ENCODE results near the gene TRPM8. TPM values are rescaled to one million over a fixed set of nuclear protein-coding genes. Genes with fewer than 3 reads are reported as not detected.
A peak's percentile ranks its signal among the peaks of the same experiment; 100 is the strongest.

Gene TRPM8
- total RNA-seq, 1 donor from 2014 or later = not detected

GRCh38 chr2:233982421-233983121, 65.4 kb downstream of the TRPM8 start:
- FAIRE-seq (peak; percentile 32), DNase-seq (ENCODE audit: low read depth) (peak; percentile 94)
- Histone ChIP-seq H3K36me3 (ENCODE audit: control insufficient read depth, insufficient read depth, low read length) (no peaks in the 10 kb centered on the region), H3K27me3 (ENCODE audit: control insufficient read depth, insufficient read depth, low read length) (no peaks in the 10 kb centered on the region), H3K4me3 (ENCODE audit: low read depth, low read length) (no peak overlapping the region)
- no peak for TF ChIP-seq CTCF (IDR thresholded peaks at IDR 0.05; ENCODE audit: insufficient read depth, low read length, severe bottlenecking)

- Histone ChIP-seq H3K36me3 (ENCODE audit: control insufficient read depth, insufficient read depth, low read length) (no peaks in the 10 kb centered on the region), H3K27me3 (ENCODE audit: control insufficient read depth, insufficient read depth, low read length) (no peaks in the 10 kb centered on the region), H3K4me3 (ENCODE audit: low read depth, low read length) (no peak overlapping the region)
- FAIRE-seq (no peak), DNase-seq (ENCODE audit: low read depth) (no peak)
- TF ChIP-seq CTCF (IDR thresholded peaks at IDR 0.05; ENCODE audit: insufficient read depth, low read length, severe bottlenecking) = no peak
Observed at GRCh38 chr2:233983445-233983844, 66.3 kb downstream of the TRPM8 start.

DNA sequence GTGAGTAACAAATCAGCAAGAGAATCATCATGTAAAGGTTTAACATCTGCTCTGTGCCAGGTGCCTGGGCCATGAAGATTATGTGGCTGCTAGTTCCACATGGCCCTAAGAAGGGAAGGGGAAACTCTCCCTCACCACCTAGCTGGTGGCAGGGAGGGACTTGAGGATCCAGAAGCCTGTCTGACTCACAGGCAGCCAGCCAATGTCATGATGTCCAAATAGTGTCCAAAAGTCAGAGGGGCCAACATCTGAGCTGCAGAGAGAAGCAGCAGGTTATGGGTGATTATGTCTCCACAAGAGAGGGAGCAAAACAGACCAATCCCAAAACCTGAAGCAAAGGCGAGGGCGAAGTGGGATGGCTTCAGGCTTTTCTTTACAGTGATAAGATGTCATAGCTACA, 71.4 kb downstream of the TRPM8 start:
- TF ChIP-seq CTCF (IDR thresholded peaks at IDR 0.05; ENCODE audit: insufficient read depth, low read length, severe bottlenecking) = no peak
- DNase-seq (ENCODE audit: low read depth) = no peak

DNA sequence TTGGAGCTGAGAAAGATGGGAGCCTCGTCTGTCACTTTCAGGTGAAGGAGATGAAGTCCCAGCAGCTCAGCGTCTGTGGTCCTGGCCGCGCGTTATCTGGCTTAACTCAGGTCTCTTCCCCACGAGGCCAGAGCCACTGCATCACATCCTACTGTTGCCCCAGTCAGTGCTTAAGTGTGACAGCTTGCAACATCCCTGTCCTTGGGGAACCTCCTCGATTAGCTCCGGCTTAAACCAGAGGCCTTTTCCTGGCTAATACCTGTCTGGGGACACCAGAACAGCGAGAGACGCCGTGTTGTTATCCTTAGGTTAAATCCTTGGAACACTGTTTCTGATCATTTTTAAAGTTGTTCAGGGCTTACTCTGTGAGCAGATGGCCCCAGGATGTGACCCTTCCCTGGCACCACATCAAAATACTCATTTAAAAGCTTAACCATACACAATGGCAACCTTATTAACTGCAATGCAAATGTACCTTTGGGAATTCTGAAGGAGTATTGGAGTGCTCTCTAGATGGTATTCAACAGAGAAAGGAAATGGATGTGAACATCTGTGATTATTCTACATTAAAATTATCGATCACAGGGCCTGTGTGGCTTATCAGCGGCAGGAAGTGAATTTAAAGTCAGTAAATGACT, 72.2 kb downstream of the TRPM8 start:
- no peak for DNase-seq (ENCODE audit: low read depth)

More for the DNA sequence above, 71.4 kb downstream of the TRPM8 start:
- FAIRE-seq = no peak
- Histone ChIP-seq H3K36me3 (ENCODE audit: control insufficient read depth, insufficient read depth, low read length) (no peaks in the 10 kb centered on the region), H3K27me3 (ENCODE audit: control insufficient read depth, insufficient read depth, low read length) (peaks cover 3% of the 10 kb centered on the region), H3K4me3 (ENCODE audit: low read depth, low read length) (no peak overlapping the region)

GRCh38 chr2:233990261-233990798, 73.2 kb downstream of the TRPM8 start:
- no peaks in the 10 kb centered on the region for H3K36me3 ChIP-seq (ENCODE audit: control insufficient read depth, insufficient read depth, low read length)
- FAIRE-seq (no peak), DNase-seq (ENCODE audit: low read depth) (no peak)
- H3K27me3 ChIP-seq (ENCODE audit: control insufficient read depth, insufficient read depth, low read length) = peaks cover 3% of the 10 kb centered on the region
- no peak for TF ChIP-seq CTCF (IDR thresholded peaks at IDR 0.05; ENCODE audit: insufficient read depth, low read length, severe bottlenecking)
- no peak overlapping the region for H3K4me3 ChIP-seq (ENCODE audit: low read depth, low read length)

More for the DNA sequence above, 72.2 kb downstream of the TRPM8 start:
- no peak for TF ChIP-seq CTCF (IDR thresholded peaks at IDR 0.05; ENCODE audit: insufficient read depth, low read length, severe bottlenecking)
- no peaks in the 10 kb centered on the region for H3K36me3 ChIP-seq (ENCODE audit: control insufficient read depth, insufficient read depth, low read length)
- FAIRE-seq = peak; percentile 66
- no peak overlapping the region for H3K4me3 ChIP-seq (ENCODE audit: low read depth, low read length)
- H3K27me3 ChIP-seq (ENCODE audit: control insufficient read depth, insufficient read depth, low read length) = peaks cover 3% of the 10 kb centered on the region

Data from bronchial epithelial cell (primary cell).